Transverse colon (tissue), 4 donors: ENCODE data around the gene KLHDC4. TPM values are rescaled to one million over a fixed set of nuclear protein-coding genes. Genes with fewer than 3 reads are reported as not detected.

Experiments used
- DNase-seq: peaks from one replicate; pipeline ENCODE4 v3.0.0-alpha.2; 2019
- H3K27ac ChIP-seq, 4 donors: fragments of 200-600 bp; sonication (generic); 2 replicates each; pipeline ENCODE4 v1.5.1; 2016 to 2018; ENCODE audit warnings: inconsistent platforms in 4 of 4
- H3K27me3 ChIP-seq: fragments of 200-600 bp; sonication (generic); 2 replicates; pipeline ENCODE4 v1.5.1; 2017; ENCODE audit warnings: inconsistent platforms
- H3K36me3 ChIP-seq, 4 donors: fragments of 200-600 bp; sonication (generic); 2 replicates each; pipeline ENCODE4 v1.5.1; 2017 to 2019; ENCODE audit warnings: inconsistent platforms in 4 of 4
- H3K4me1 ChIP-seq, 4 donors: fragments of 200-600 bp; sonication (generic); 2 replicates each; pipeline ENCODE4 v1.5.1; 2017 to 2020; ENCODE audit warnings: inconsistent platforms in 4 of 4
- H3K4me3 ChIP-seq, 4 donors: fragments of 200-600 bp; sonication (generic); 1 replicate in 1 of 4; 2 replicates in 3 of 4; pipeline versions ENCODE4 v1.5.1 to v1.6.1; 2017 to 2019; ENCODE audit warnings: inconsistent platforms in 4 of 4
- H3K9me3 ChIP-seq, 2 donors: fragments of 200-600 bp; sonication (generic); 2 replicates each; pipeline ENCODE4 v1.5.1; 2017 to 2019; ENCODE audit warnings: inconsistent platforms in 2 of 2
- CTCF ChIP-seq, 5 experiments: fragments of 200-600 bp in 3 of 5; fragments of 450-650 bp in 2 of 5; sonication (generic) in 3 of 5; IDR thresholded peaks; 1 replicate in 2 of 5; 2 replicates in 3 of 5; pipeline ENCODE4 v1.5.1; 2016 to 2017; ENCODE audit warnings: antibody characterized with exemption in 5 of 5, inconsistent platforms in 3 of 5, mild to moderate bottlenecking in 2 of 5, moderate library complexity in 1 of 5
- EP300 ChIP-seq: sonication (generic); formaldehyde crosslinking; IDR thresholded peaks from one replicate; pipeline ENCODE4 v1.6.1; 2017; ENCODE audit warnings: antibody characterized with exemption, low read depth
- POLR2A ChIP-seq: fragments of 450-650 bp; IDR thresholded peaks from one replicate; pipeline ENCODE4 v1.6.1; 2016; ENCODE audit warnings: antibody characterized with exemption, mild to moderate bottlenecking, moderate library complexity
- POLR2AphosphoS5 ChIP-seq, 3 donors: sonication (generic); formaldehyde crosslinking; IDR thresholded peaks; one replicate each; pipeline ENCODE4 v1.6.1; 2016; ENCODE audit warnings: antibody characterized with exemption in 3 of 3
- WGBS, 2 donors: methylation state at CpG; one replicate each; pipeline ENCODE4 v1.1.5; 2018; ENCODE audit warnings: low coverage in 1 of 2; 5-methylcytosine and 5-hydroxymethylcytosine counted together
- in situ Hi-C, 4 donors: fragments of 200-750 bp; cut with MboI; loops; one replicate each; pipeline versions ENCODE4 v1.15.0 to v1.15.1; 2017; ENCODE audit warnings: low sequenced_read_pairs in 3 of 4, low pct_ligation_motif_present in 1 of 4, low pct_unique_long_range_greater_than_20kb in 1 of 4
- intact Hi-C: fragments of 100-400 bp; cut with DNase I; formaldehyde crosslinking; loops from one replicate; pipeline ENCODE4 v1.15.1; 2023; ENCODE audit warnings: low total_unique reads
- total RNA-seq, 4 donors: library from RNA; depleted of rRNA; stranded (reverse); fragments of >200 nt; gene quantifications; one replicate each; pipeline ENCODE4 v1.1.0, GENCODE V29; 2016

The KLHDC4 gene
- total RNA-seq, 4 donors from 2014 or later = 45.2 to 193 (median 57.4) TPM

- Histone ChIP-seq H3K9me3 (no peaks in the 10 kb centered on the region), H3K27me3 (no peaks in the 10 kb centered on the region), H3K4me1 (peaks cover 0 to 3% (median 0%) of the 10 kb centered on the region in 4 donors), H3K27ac (no peak overlapping the region), H3K36me3 (peaks cover 0 to 5% (median 3%) of the 10 kb centered on the region in 4 donors), H3K4me3 (no peak overlapping the region)
- WGBS, 2 donors = 85 to 95% methylated on average over 2 to 19 of the region's 19 CpGs
- intact Hi-C loops = no loop called here
- in situ Hi-C loops = no loop called here
- DNase-seq = no peak
- TF ChIP-seq POLR2AphosphoS5 (IDR thresholded peaks at IDR 0.05) (no peak), CTCF (IDR thresholded peaks at IDR 0.05) (no peak), POLR2A (no peak)
Measured at GRCh38 chr16:87713451-87714229, 52.1 kb downstream of the KLHDC4 start.

GRCh38 chr16:87712184-87712762, 53.5 kb downstream of the KLHDC4 start:
- peaks cover 0 to 3% (median 0%) of the 10 kb centered on the region in 4 donors for H3K4me1 ChIP-seq
- in situ Hi-C loops = no loop called here
- no peak overlapping the region for H3K4me3 ChIP-seq
- intact Hi-C loops = no loop called here
- H3K27me3 ChIP-seq = no peaks in the 10 kb centered on the region
- no peak for DNase-seq
- peaks cover 0 to 17% (median 4%) of the 10 kb centered on the region in 4 donors for H3K36me3 ChIP-seq
- H3K27ac ChIP-seq = no peak overlapping the region
- TF ChIP-seq EP300 = no peak
- TF ChIP-seq POLR2AphosphoS5 (IDR thresholded peaks at IDR 0.05) = no peak
- no peak for TF ChIP-seq CTCF (IDR thresholded peaks at IDR 0.05)
- TF ChIP-seq POLR2A = no peak
- H3K9me3 ChIP-seq = no peaks in the 10 kb centered on the region
- WGBS, 2 donors = 85% methylated on average over 14 of the region's 14 CpGs; no CpG with 5 or more reads in 1 of the 2 donors

GRCh38 chr16:87710887-87711286, 54.9 kb downstream of the KLHDC4 start:
- Histone ChIP-seq H3K4me1 (peaks cover 0 to 3% (median 0%) of the 10 kb centered on the region in 4 donors), H3K4me3 (no peak overlapping the region), H3K27me3 (no peaks in the 10 kb centered on the region), H3K9me3 (no peaks in the 10 kb centered on the region), H3K27ac (no peak overlapping the region), H3K36me3 (peaks cover 0 to 18% (median 4%) of the 10 kb centered on the region in 4 donors)
- intact Hi-C loops = no loop called here
- no peak for DNase-seq
- 92 to 94% methylated on average over 5 to 12 of the region's 12 CpGs for WGBS, 2 donors
- TF ChIP-seq EP300 = no peak
- no peak for TF ChIP-seq POLR2AphosphoS5 (IDR thresholded peaks at IDR 0.05)
- no peak for TF ChIP-seq CTCF (IDR thresholded peaks at IDR 0.05)
- TF ChIP-seq POLR2A = no peak
- in situ Hi-C loops = no loop called here

- no peak for DNase-seq
- Histone ChIP-seq H3K4me1 (peaks cover 0 to 3% (median 0%) of the 10 kb centered on the region in 4 donors), H3K36me3 (peaks cover 0 to 18% (median 4%) of the 10 kb centered on the region in 4 donors), H3K27me3 (no peaks in the 10 kb centered on the region), H3K4me3 (no peak overlapping the region), H3K27ac (no peak overlapping the region), H3K9me3 (no peaks in the 10 kb centered on the region)
- in situ Hi-C loops = no loop called here
- TF ChIP-seq POLR2AphosphoS5 (IDR thresholded peaks at IDR 0.05) = no peak
- no peak for TF ChIP-seq POLR2A
- no peak for TF ChIP-seq EP300
- TF ChIP-seq CTCF (IDR thresholded peaks at IDR 0.05) = no peak
- WGBS, 2 donors = 82 to 96% methylated on average over 4 to 12 of the region's 12 CpGs
- intact Hi-C loops = no loop called here
Measured at GRCh38 chr16:87709677-87710076, 56.1 kb downstream of the KLHDC4 start.
